GM06990 (cell line): ENCODE results near the gene MEF2A.

Source experiments
- DNase-seq: peaks from one replicate; pipeline ENCODE4 v3.0.0-alpha.2; 2011; ENCODE audit not compliant: insufficient read length; ENCODE audit errors: extremely low read depth
- H3K27me3 ChIP-seq: replicated peaks from 2 replicates; pipeline ENCODE4 v1.6.0; 2011; ENCODE audit warnings: low read length; ENCODE audit not compliant: control insufficient read depth, insufficient read depth
- H3K36me3 ChIP-seq: 2 replicates; pipeline ENCODE4 v1.5.1; 2011; ENCODE audit warnings: low read length; ENCODE audit not compliant: control insufficient read depth, insufficient read depth
- H3K4me3 ChIP-seq: replicated peaks from 2 replicates; pipeline ENCODE4 v1.5.1; 2011; ENCODE audit warnings: low read depth, mild to moderate bottlenecking, control low read depth, low read length
- CTCF ChIP-seq: IDR thresholded peaks from 2 replicates; pipeline ENCODE4 v1.5.1; 2011; ENCODE audit warnings: low read length, control low read depth, mild to moderate bottlenecking, inconsistent platforms; ENCODE audit not compliant: insufficient read depth, poor library complexity, severe bottlenecking

The MEF2A gene

GRCh38 chr15:99546441-99547100, 19.2 kb upstream of the MEF2A start:
- H3K27me3 ChIP-seq, result no peaks in the 10 kb centered on the region
- no peak for TF ChIP-seq CTCF
- no peak overlapping the region for H3K4me3 ChIP-seq
- no peak for DNase-seq
- no peaks in the 10 kb centered on the region for H3K36me3 ChIP-seq

- DNase-seq, result no peak
- Histone ChIP-seq H3K27me3 (no peaks in the 10 kb centered on the region), H3K36me3 (no peaks in the 10 kb centered on the region), H3K4me3 (no peak overlapping the region)
- no peak for TF ChIP-seq CTCF
These were observed 18.3 kb upstream of the MEF2A start for GRCh38 chr15:99547517-99547916.

- H3K36me3 ChIP-seq, result no peaks in the 10 kb centered on the region
- no peak for TF ChIP-seq CTCF
- no peak overlapping the region for H3K4me3 ChIP-seq
- H3K27me3 ChIP-seq, result no peaks in the 10 kb centered on the region
- DNase-seq, result no peak
These were observed 15.7 kb upstream of the MEF2A start for GRCh38 chr15:99550077-99550476.

GRCh38 chr15:99552111-99552510, 13.7 kb upstream of the MEF2A start:
- Histone ChIP-seq H3K27me3 (no peaks in the 10 kb centered on the region), H3K36me3 (no peaks in the 10 kb centered on the region), H3K4me3 (no peak overlapping the region)
- no peak for TF ChIP-seq CTCF
- DNase-seq, result no peak

GRCh38 chr15:99554880-99555488, 10.8 kb upstream of the MEF2A start:
- H3K36me3 ChIP-seq, result no peaks in the 10 kb centered on the region
- DNase-seq, result no peak
- H3K4me3 ChIP-seq, result no peak overlapping the region
- TF ChIP-seq CTCF, result no peak
- no peaks in the 10 kb centered on the region for H3K27me3 ChIP-seq
